Fibroblast of the aortic adventitia (primary cell): Measurements from ENCODE around the gene TLE2. TPM values are rescaled to one million over a fixed set of nuclear protein-coding genes. Genes with fewer than 3 reads are reported as not detected.

Source experiments
- DNase-seq: peaks from one replicate; pipeline ENCODE4 v3.0.0-alpha.2; 2010; ENCODE audit warnings: low read depth
- H3K4me3 ChIP-seq: 2 replicates; pipeline ENCODE4 v1.5.1; 2011; ENCODE audit warnings: low read depth, mild to moderate bottlenecking, control low read depth, low read length, moderate library complexity
- total RNA-seq: library from RNA; depleted of rRNA; stranded (reverse); fragments of >200 nt; gene quantifications from 2 replicates; pipeline ENCODE4 v1.2.3, GENCODE V29; 2012; ENCODE audit warnings: low replicate concordance
- TF ChIP-seq, protein P1 (sequence below): IDR thresholded peaks from 2 replicates; pipeline ENCODE4 v1.5.1; 2011; ENCODE audit warnings: mild to moderate bottlenecking, low read length, control low read depth, inconsistent platforms; ENCODE audit not compliant: insufficient read depth

The TLE2 gene
- total RNA-seq, 1 donor: 5.2 TPM

- DNase-seq: no peak
- TF ChIP-seq, protein P1, sequence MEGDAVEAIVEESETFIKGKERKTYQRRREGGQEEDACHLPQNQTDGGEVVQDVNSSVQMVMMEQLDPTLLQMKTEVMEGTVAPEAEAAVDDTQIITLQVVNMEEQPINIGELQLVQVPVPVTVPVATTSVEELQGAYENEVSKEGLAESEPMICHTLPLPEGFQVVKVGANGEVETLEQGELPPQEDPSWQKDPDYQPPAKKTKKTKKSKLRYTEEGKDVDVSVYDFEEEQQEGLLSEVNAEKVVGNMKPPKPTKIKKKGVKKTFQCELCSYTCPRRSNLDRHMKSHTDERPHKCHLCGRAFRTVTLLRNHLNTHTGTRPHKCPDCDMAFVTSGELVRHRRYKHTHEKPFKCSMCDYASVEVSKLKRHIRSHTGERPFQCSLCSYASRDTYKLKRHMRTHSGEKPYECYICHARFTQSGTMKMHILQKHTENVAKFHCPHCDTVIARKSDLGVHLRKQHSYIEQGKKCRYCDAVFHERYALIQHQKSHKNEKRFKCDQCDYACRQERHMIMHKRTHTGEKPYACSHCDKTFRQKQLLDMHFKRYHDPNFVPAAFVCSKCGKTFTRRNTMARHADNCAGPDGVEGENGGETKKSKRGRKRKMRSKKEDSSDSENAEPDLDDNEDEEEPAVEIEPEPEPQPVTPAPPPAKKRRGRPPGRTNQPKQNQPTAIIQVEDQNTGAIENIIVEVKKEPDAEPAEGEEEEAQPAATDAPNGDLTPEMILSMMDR: no peak
Observed at GRCh38 chr19:3027981-3028304, 1.1 kb downstream of the TLE2 start.

DNA sequence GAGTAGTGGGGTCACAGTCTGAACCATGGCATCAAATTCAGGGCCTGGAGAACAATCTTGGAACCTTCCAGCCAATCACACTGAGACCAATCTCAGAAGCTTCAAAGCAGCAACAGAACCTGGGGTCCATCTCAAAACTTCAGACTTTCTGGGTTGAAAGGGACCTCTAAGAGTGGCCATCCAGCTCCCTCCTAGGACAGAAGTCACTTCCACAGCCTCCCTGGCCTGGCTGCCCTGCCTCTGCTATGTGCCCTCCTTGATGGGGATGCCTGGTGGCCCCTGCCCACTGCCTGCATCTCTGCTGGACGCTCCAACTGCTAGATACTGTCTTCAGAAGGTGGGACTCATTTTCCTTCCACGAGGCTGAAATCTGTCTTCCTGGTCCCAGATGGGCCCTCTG is 1.8 kb downstream of the TLE2 start:
- no peak for DNase-seq
- TF ChIP-seq, protein P1: no peak
- no peak overlapping the region for H3K4me3 ChIP-seq

More at GRCh38 chr19:3027981-3028304, 1.1 kb downstream of the TLE2 start:
- H3K4me3 ChIP-seq: no peak overlapping the region

DNA sequence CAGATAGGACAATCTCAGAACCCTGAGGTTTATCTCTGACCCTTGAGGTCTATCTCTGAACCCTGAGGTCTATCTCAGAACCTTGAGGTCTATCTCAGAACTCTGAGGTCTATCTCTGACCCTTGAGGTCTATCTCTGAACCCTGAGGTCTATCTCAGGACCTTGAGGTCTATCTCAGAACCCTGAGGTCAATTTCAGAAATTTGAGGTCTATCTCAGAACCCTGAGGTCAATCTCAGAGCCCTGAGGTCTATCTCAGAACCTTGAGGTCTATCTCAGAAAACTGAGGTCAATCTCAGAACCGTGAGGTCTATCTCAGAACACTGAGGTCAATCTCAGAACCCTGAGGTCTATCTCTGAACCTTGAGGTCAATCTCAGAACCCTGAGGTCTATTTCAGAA is 2.3 kb downstream of the TLE2 start:
- H3K4me3 ChIP-seq: no peak overlapping the region
- DNase-seq: no peak
- TF ChIP-seq, protein P1: no peak

DNA sequence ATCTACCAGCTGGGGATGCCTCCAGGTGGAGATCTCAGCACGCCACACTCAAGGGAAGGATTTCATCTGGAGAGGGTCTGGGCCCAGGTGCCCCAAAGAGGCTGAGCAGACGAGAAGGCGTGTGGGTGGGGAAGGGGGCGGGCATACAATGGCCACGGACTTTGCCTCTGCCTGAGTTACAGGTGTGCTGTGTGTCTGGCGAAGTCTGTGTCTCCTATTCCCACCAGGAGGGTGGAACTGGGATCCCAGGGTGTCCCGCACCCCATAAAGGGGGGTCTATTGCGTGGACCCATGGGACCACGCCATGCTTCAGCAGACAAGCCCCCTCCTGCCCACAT is 3.6 kb downstream of the TLE2 start:
- DNase-seq: no peak
- TF ChIP-seq, protein P1: no peak
- H3K4me3 ChIP-seq: no peak overlapping the region

GRCh38 chr19:3024870-3025548 is 4.1 kb downstream of the TLE2 start:
- TF ChIP-seq, protein P1: no peak
- H3K4me3 ChIP-seq: no peak overlapping the region
- DNase-seq: no peak

GRCh38 chr19:3024509-3024869 is 4.6 kb downstream of the TLE2 start:
- TF ChIP-seq, protein P1: no peak
- no peak for DNase-seq
- no peak overlapping the region for H3K4me3 ChIP-seq

DNA sequence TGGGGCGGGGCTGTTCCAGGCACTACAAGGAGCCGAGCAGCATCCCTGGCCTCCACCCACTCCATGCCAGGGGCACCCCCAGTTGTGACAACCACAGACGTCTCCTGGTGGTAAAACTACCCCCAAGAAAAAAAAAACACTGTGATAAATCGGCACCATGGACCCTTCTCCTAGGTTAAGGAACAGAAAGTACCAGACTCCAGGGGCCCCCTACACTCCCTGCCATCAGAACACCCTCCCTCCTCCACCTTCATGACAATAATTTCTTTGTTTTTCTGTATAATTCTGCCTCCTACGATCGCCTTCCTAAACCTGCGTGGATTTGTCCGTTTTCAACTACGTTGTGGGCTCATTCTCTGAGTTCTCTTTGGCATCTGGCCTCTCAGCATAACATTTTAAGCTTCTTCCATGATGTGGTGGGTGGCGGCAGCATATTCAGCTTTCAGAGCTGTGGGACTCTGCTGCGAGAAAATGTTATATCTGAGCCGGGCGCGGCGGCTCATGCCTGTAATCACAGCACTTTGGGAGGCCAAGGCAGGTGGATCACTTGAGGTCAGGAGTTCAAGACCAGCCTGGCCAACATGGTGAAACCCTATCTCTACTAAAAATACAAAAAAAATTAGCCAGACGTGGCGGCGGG is 8.6 kb downstream of the TLE2 start:
- TF ChIP-seq, protein P1: no peak
- DNase-seq: no peak

More for the DNA sequence above, 8.6 kb downstream of the TLE2 start:
- H3K4me3 ChIP-seq: no peak overlapping the region
